ENCODE data around the gene SH3BP2. TPM values are rescaled to one million over a fixed set of nuclear protein-coding genes. Genes with fewer than 3 reads are reported as not detected.

Gene SH3BP2
- total RNA-seq, 1 experiment from 2014 or later = 10.9 TPM

GRCh38 chr4:2831611-2832308, 38.9 kb downstream of the SH3BP2 start:
- DNase-seq (ENCODE audit: low spot score) = no peak

- DNase-seq (ENCODE audit: low spot score) = no peak
Observed at GRCh38 chr4:2832309-2832980, 39.6 kb downstream of the SH3BP2 start.

- no peak for DNase-seq (ENCODE audit: low spot score)
Observed at GRCh38 chr4:2832981-2833670, 40.2 kb downstream of the SH3BP2 start.

- DNase-seq (ENCODE audit: low spot score) = no peak
Observed at GRCh38 chr4:2833671-2834000, 40.8 kb downstream of the SH3BP2 start.

GRCh38 chr4:2834001-2834921, 41.4 kb downstream of the SH3BP2 start:
- no peak for DNase-seq (ENCODE audit: low spot score)

GRCh38 chr4:2835978-2836377, 43.1 kb downstream of the SH3BP2 start:
- no peak for DNase-seq (ENCODE audit: low spot score)

- no peak for DNase-seq (ENCODE audit: low spot score)
Observed at GRCh38 chr4:2836391-2836859, 43.5 kb downstream of the SH3BP2 start.

- no peak for DNase-seq (ENCODE audit: low spot score)
Observed at GRCh38 chr4:2837110-2837903, 44.4 kb downstream of the SH3BP2 start.

- no peak for DNase-seq (ENCODE audit: low spot score)
Observed at GRCh38 chr4:2837904-2838496, 45.1 kb downstream of the SH3BP2 start.

GRCh38 chr4:2839060-2839459, 46.2 kb downstream of the SH3BP2 start:
- no peak for DNase-seq (ENCODE audit: low spot score)

GRCh38 chr4:2842687-2843262, 49.9 kb downstream of the SH3BP2 start:
- no peak for DNase-seq (ENCODE audit: low spot score)

GRCh38 chr4:2843263-2843940, 50.5 kb downstream of the SH3BP2 start, which contains the start of gene ADD1:
Gene ADD1 (plus strand): TSS chr4:2843844. CDS start chr4:2875916, 32,072 bp downstream.
- peak; percentile 88 for DNase-seq (ENCODE audit: low spot score)

- no peak for DNase-seq (ENCODE audit: low spot score)
Observed at GRCh38 chr4:2843941-2844584, 51.2 kb downstream of the SH3BP2 start.

GRCh38 chr4:2846172-2846571, 53.3 kb downstream of the SH3BP2 start:
- DNase-seq (ENCODE audit: low spot score) = no peak

- DNase-seq (ENCODE audit: low spot score) = no peak
Observed at GRCh38 chr4:2847302-2847871, 54.5 kb downstream of the SH3BP2 start.

GRCh38 chr4:2848449-2848848, 55.6 kb downstream of the SH3BP2 start:
- DNase-seq (ENCODE audit: low spot score) = no peak

- no peak for DNase-seq (ENCODE audit: low spot score)
Observed at GRCh38 chr4:2849267-2850152, 56.6 kb downstream of the SH3BP2 start.
